HL-60 (cell line): ENCODE data around the gene EXOSC2.
A peak's percentile ranks its signal among the peaks of the same experiment; 100 is the strongest.

Experiments
- DNase-seq, 2 experiments: peaks; one replicate each; pipeline ENCODE4 v3.0.0-alpha.2; 2010 to 2020; ENCODE audit warnings: low read depth in 1 of 2, low spot score in 1 of 2
- H3K27ac ChIP-seq: fragments of 250-450 bp; sonication (Bioruptor Pico); replicated peaks from 2 replicates; pipeline ENCODE4 v1.5.1; 2020; ENCODE audit warnings: mild to moderate bottlenecking, moderate library complexity
- H3K27me3 ChIP-seq: fragments of 250-450 bp; sonication (Bioruptor Pico); 2 replicates; pipeline ENCODE4 v1.5.1; 2021; ENCODE audit warnings: mild to moderate bottlenecking, moderate library complexity; ENCODE audit not compliant: insufficient read depth, poor library complexity, severe bottlenecking
- H3K4me3 ChIP-seq: replicated peaks from 2 replicates; pipeline ENCODE4 v1.5.1; 2011; ENCODE audit warnings: mild to moderate bottlenecking, control low read depth, low read length; ENCODE audit not compliant: insufficient read depth
- CTCF ChIP-seq: IDR thresholded peaks from one replicate; pipeline ENCODE4 v1.5.1; 2011; ENCODE audit warnings: low read length, control low read depth, inconsistent platforms; ENCODE audit not compliant: insufficient read depth
- GABPA ChIP-seq: IDR thresholded peaks from 2 replicates; pipeline ENCODE4 v1.6.1; 2012; ENCODE audit warnings: low read depth
- POLR2AphosphoS5 ChIP-seq: IDR thresholded peaks from 2 replicates; pipeline ENCODE4 v1.6.1; 2012; ENCODE audit warnings: low read depth
- SPI1 ChIP-seq: IDR thresholded peaks from 2 replicates; pipeline ENCODE4 v1.6.1; 2012; ENCODE audit warnings: low read depth, mild to moderate bottlenecking, borderline replicate concordance
- TF ChIP-seq, protein P1 (sequence below): IDR thresholded peaks from 2 replicates; pipeline ENCODE4 v1.6.1; 2012; ENCODE audit warnings: low read depth; ENCODE audit not compliant: insufficient replicate concordance

EXOSC2 gene

DNA sequence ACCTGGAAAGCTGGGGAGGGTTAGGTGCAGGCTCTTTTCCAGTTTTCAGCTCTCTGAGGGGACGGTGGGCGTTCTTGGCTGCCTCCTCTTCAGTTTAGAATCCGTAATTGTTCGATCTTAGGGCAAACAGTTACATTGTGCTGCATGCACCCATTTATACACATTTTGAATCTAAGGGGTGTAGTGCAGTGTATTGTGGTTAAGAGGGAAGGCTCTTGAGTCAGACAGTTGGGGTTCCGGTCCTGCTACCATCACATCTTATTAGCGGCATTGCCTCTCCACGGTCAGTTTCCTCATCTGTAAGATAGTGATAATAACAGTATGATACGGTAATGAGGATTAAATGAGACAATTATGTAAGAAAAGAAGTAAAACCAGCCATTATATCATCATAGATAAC is 625 bp downstream of the EXOSC2 start:
- TF ChIP-seq GABPA (no peak), CTCF (no peak), SPI1 (no peak), POLR2AphosphoS5 (no peak)
- TF ChIP-seq, protein P1, sequence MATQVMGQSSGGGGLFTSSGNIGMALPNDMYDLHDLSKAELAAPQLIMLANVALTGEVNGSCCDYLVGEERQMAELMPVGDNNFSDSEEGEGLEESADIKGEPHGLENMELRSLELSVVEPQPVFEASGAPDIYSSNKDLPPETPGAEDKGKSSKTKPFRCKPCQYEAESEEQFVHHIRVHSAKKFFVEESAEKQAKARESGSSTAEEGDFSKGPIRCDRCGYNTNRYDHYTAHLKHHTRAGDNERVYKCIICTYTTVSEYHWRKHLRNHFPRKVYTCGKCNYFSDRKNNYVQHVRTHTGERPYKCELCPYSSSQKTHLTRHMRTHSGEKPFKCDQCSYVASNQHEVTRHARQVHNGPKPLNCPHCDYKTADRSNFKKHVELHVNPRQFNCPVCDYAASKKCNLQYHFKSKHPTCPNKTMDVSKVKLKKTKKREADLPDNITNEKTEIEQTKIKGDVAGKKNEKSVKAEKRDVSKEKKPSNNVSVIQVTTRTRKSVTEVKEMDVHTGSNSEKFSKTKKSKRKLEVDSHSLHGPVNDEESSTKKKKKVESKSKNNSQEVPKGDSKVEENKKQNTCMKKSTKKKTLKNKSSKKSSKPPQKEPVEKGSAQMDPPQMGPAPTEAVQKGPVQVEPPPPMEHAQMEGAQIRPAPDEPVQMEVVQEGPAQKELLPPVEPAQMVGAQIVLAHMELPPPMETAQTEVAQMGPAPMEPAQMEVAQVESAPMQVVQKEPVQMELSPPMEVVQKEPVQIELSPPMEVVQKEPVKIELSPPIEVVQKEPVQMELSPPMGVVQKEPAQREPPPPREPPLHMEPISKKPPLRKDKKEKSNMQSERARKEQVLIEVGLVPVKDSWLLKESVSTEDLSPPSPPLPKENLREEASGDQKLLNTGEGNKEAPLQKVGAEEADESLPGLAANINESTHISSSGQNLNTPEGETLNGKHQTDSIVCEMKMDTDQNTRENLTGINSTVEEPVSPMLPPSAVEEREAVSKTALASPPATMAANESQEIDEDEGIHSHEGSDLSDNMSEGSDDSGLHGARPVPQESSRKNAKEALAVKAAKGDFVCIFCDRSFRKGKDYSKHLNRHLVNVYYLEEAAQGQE = no peak
- H3K27ac ChIP-seq = peak overlapping the region; percentile 84
- peak overlapping the region; percentile 79 for H3K4me3 ChIP-seq
- peak in 1 of 2 experiments; percentile 39 for DNase-seq
- no peaks in the 10 kb centered on the region for H3K27me3 ChIP-seq

GRCh38 chr9:130696139-130696650 is 2.6 kb downstream of the EXOSC2 start:
- no peak for TF ChIP-seq CTCF
- TF ChIP-seq POLR2AphosphoS5 = no peak
- TF ChIP-seq, protein P1 = no peak
- TF ChIP-seq SPI1 = no peak
- no peak for TF ChIP-seq GABPA
- DNase-seq = no peak
- no peak overlapping the region for H3K4me3 ChIP-seq
- H3K27ac ChIP-seq = no peak overlapping the region
- H3K27me3 ChIP-seq = no peaks in the 10 kb centered on the region

DNA sequence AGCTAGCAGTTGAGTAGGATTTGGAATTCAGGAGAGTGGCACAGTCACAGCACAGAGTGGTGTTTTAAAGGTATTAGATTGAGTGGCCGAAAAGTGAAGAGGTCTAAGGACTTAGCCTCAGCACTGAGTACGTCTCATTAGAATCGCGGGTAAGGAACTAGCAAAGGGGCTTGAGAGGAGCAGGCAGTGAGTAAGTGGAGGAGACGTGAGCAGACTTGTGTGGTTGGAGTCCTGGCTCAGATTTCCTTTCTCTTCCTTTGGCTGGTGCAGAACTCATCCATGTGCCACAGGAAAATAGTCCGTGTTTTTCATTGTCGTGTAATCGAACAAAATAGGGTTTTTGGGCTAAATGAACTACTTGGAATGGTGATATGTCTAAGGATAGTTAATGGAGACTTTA is 3.4 kb downstream of the EXOSC2 start:
- no peaks in the 10 kb centered on the region for H3K27me3 ChIP-seq
- no peak for DNase-seq
- no peak for TF ChIP-seq POLR2AphosphoS5
- no peak for TF ChIP-seq SPI1
- TF ChIP-seq, protein P1 = no peak
- no peak for TF ChIP-seq CTCF
- no peak for TF ChIP-seq GABPA
- H3K27ac ChIP-seq = no peak overlapping the region
- no peak overlapping the region for H3K4me3 ChIP-seq
